ENCODE data around the gene VPS13D. TPM values are rescaled to one million over a fixed set of nuclear protein-coding genes. Genes with fewer than 3 reads are reported as not detected.

Gene VPS13D
- total and polyA plus RNA-seq, 2 donors from 2014 or later = 19.4 to 75.8 TPM

GRCh38 chr1:12345350-12346217, 115.8 kb downstream of the VPS13D start:
- peak overlapping the region in 1 of 2 donors; percentile 56 for H3K27ac ChIP-seq (ENCODE audit: low read depth in 2 of 2, low read length in 2 of 2)
- no peak for FAIRE-seq
- H3K9me3 ChIP-seq (ENCODE audit: control insufficient read depth in 2 of 3, insufficient read depth in 1 of 3, low read length in 3 of 3) = no peaks in the 10 kb centered on the region
- H3K27me3 ChIP-seq (ENCODE audit: control insufficient read depth, insufficient read depth, low read length) = no peaks in the 10 kb centered on the region
- H3K4me3 ChIP-seq (ENCODE audit: low read length in 3 of 3) = no peak overlapping the region
- DNase-seq = no peak
- no peak for TF ChIP-seq CTCF (IDR thresholded peaks at IDR 0.05; ENCODE audit: borderline replicate concordance, extremely low read depth, insufficient read depth)
- peaks cover 0 to 9% (median 7%) of the 10 kb centered on the region in 3 donors for H3K4me1 ChIP-seq (ENCODE audit: control insufficient read depth in 2 of 3, insufficient read depth in 2 of 3, low read depth in 1 of 3, low read length in 3 of 3)
- intact Hi-C loops (cut with DNase I) = no loop called here
- no peak overlapping the region for H3K9ac ChIP-seq (ENCODE audit: low read length in 3 of 3)
- H3K36me3 ChIP-seq (ENCODE audit: control insufficient read depth in 2 of 3, insufficient read depth in 3 of 3, low read length in 3 of 3) = peaks cover 4 to 32% (median 13%) of the 10 kb centered on the region in 3 donors

- no peak overlapping the region for H3K9ac ChIP-seq (ENCODE audit: low read length in 3 of 3)
- H3K36me3 ChIP-seq (ENCODE audit: control insufficient read depth in 2 of 3, insufficient read depth in 3 of 3, low read length in 3 of 3) = peaks cover 8 to 37% (median 13%) of the 10 kb centered on the region in 3 donors
- no peak overlapping the region for H3K27ac ChIP-seq (ENCODE audit: low read depth in 2 of 2, low read length in 2 of 2)
- no peaks in the 10 kb centered on the region for H3K9me3 ChIP-seq (ENCODE audit: control insufficient read depth in 2 of 3, insufficient read depth in 1 of 3, low read length in 3 of 3)
- intact Hi-C loops (cut with DNase I) = no loop called here
- no peak for TF ChIP-seq CTCF (IDR thresholded peaks at IDR 0.05; ENCODE audit: borderline replicate concordance, extremely low read depth, insufficient read depth)
- no peaks in the 10 kb centered on the region for H3K27me3 ChIP-seq (ENCODE audit: control insufficient read depth, insufficient read depth, low read length)
- peaks cover 0 to 7% (median 6%) of the 10 kb centered on the region in 3 donors for H3K4me1 ChIP-seq (ENCODE audit: control insufficient read depth in 2 of 3, insufficient read depth in 2 of 3, low read depth in 1 of 3, low read length in 3 of 3)
- DNase-seq = no peak
- FAIRE-seq = no peak
- H3K4me3 ChIP-seq (ENCODE audit: low read length in 3 of 3) = no peak overlapping the region
Measured at GRCh38 chr1:12346483-12347151, 116.8 kb downstream of the VPS13D start.

GRCh38 chr1:12348113-12348512, 118.3 kb downstream of the VPS13D start:
- Histone ChIP-seq H3K4me1 (ENCODE audit: control insufficient read depth in 2 of 3, insufficient read depth in 2 of 3, low read depth in 1 of 3, low read length in 3 of 3) (peaks cover 0 to 4% (median 0%) of the 10 kb centered on the region in 3 donors), H3K36me3 (ENCODE audit: control insufficient read depth in 2 of 3, insufficient read depth in 3 of 3, low read length in 3 of 3) (peaks cover 8 to 37% (median 10%) of the 10 kb centered on the region in 3 donors), H3K9me3 (ENCODE audit: control insufficient read depth in 2 of 3, insufficient read depth in 1 of 3, low read length in 3 of 3) (no peaks in the 10 kb centered on the region), H3K9ac (ENCODE audit: low read length in 3 of 3) (no peak overlapping the region), H3K27ac (ENCODE audit: low read depth in 2 of 2, low read length in 2 of 2) (no peak overlapping the region), H3K27me3 (ENCODE audit: control insufficient read depth, insufficient read depth, low read length) (no peaks in the 10 kb centered on the region), H3K4me3 (ENCODE audit: low read length in 3 of 3) (no peak overlapping the region)
- TF ChIP-seq CTCF (IDR thresholded peaks at IDR 0.05; ENCODE audit: borderline replicate concordance, extremely low read depth, insufficient read depth) = no peak
- intact Hi-C loops (cut with DNase I) = no loop called here
- no peak for FAIRE-seq
- no peak for DNase-seq

All from kidney (tissue), 14 donors.